ENCODE data around the gene GPRC5C. TPM values are rescaled to one million over a fixed set of nuclear protein-coding genes. Genes with fewer than 3 reads are reported as not detected.

Gene GPRC5C
- total and polyA plus RNA-seq, 2 of the 13 experiments (the other 11 are each of a cell fraction or from before 2014, with no cell fraction given): 85.6 to 300 TPM

DNA sequence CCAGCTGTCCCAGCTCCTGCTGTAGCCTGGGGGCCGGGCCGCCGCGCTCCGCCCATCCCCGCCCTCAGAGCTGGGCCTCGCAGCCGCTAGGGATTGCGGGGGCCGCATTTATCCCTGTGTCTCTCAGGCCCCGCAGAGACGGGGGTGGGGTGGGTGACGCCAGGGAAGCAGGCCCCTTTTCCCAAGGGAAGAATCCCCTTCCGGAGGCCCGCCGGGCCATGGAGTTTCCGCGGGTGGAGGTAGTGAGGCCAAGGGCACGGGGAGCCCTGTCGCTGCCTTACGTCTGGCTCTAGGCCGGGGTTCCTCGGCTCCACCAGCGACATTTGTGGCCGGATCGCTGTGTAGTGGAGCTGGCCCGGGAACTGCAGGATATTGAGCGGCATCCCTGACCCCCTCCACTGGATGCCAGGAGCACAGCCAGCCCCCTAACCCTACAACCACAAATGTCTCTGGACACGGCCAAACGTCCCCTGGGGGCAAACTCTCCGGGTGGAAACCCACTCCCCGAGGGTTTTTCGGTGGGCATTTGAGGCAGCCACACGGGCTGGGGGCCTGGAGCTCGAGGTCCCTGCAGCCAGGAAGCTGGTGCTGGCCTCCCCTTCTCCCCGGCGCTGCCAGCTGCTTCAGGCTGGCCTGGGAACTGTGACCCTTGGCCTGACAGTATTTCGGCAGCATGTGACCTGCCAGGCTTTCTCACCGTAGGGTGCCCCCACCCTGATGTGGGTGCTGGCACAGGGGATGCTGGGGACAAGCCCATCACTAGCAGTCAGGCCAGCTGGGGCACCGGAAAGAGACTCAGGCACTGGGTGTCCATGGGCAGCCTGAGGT lies 22.5 kb downstream of the GPRC5C start (continued):
- TF ChIP-seq ZNF274 (CRISPR knock-in tag; IDR thresholded peaks at IDR 0.05) (peak; percentile 80), RFX5 (IDR thresholded peaks at IDR 0.05; ENCODE audit: low read depth, low read length) (no peak), RCOR2 (CRISPR knock-in tag; IDR thresholded peaks at IDR 0.05) (0 out of 2 replicates have a peak, but pooled peaks have one; percentile 6), RBFOX2 (IDR thresholded peaks at IDR 0.05; ENCODE audit: low read depth, low read length) (peak; percentile 63), POGZ (CRISPR knock-in tag; IDR thresholded peaks at IDR 0.05) (peak; percentile 13; the same call in 1 of the 2 replicates), ZNF333 (CRISPR knock-in tag; IDR thresholded peaks at IDR 0.05; ENCODE audit: borderline replicate concordance) (peak; percentile 68; the same call in 1 of the 2 replicates), WIZ (CRISPR knock-in tag; IDR thresholded peaks at IDR 0.05) (peak; percentile 70; the same call in 1 of the 2 replicates), ZKSCAN5 (CRISPR knock-in tag; IDR thresholded peaks at IDR 0.05) (no peak), STAG1 (CRISPR knock-in tag; IDR thresholded peaks at IDR 0.05) (peak; percentile 30; the same call in 1 of the 2 replicates), NRL (CRISPR knock-in tag; IDR thresholded peaks at IDR 0.05; ENCODE audit: borderline replicate concordance) (no peak), PAF1 (CRISPR knock-in tag; IDR thresholded peaks at IDR 0.05) (no peak), KAT2B (IDR thresholded peaks at IDR 0.05; ENCODE audit: borderline replicate concordance, low read depth, low read length) (no peak), ZNF501 (CRISPR knock-in tag; IDR thresholded peaks at IDR 0.05) (peak; percentile 61; the same call in 1 of the 2 replicates), ZNF460 (CRISPR knock-in tag; IDR thresholded peaks at IDR 0.05; ENCODE audit: borderline replicate concordance) (no peak), MED8 (CRISPR knock-in tag; IDR thresholded peaks at IDR 0.05; ENCODE audit: insufficient replicate concordance) (peak; percentile 86), FIP1L1 (IDR thresholded peaks at IDR 0.05; ENCODE audit: borderline replicate concordance, insufficient read depth, low read depth, low read length) (no peak), RFXAP (CRISPR knock-in tag; IDR thresholded peaks at IDR 0.05; ENCODE audit: borderline replicate concordance) (peak; percentile 68; the same call in 1 of the 2 replicates), TBX2 (CRISPR knock-in tag; IDR thresholded peaks at IDR 0.05; ENCODE audit: borderline replicate concordance) (peak; percentile 43; the same call in 1 of the 2 replicates)
- TF ChIP-seq, protein P1, sequence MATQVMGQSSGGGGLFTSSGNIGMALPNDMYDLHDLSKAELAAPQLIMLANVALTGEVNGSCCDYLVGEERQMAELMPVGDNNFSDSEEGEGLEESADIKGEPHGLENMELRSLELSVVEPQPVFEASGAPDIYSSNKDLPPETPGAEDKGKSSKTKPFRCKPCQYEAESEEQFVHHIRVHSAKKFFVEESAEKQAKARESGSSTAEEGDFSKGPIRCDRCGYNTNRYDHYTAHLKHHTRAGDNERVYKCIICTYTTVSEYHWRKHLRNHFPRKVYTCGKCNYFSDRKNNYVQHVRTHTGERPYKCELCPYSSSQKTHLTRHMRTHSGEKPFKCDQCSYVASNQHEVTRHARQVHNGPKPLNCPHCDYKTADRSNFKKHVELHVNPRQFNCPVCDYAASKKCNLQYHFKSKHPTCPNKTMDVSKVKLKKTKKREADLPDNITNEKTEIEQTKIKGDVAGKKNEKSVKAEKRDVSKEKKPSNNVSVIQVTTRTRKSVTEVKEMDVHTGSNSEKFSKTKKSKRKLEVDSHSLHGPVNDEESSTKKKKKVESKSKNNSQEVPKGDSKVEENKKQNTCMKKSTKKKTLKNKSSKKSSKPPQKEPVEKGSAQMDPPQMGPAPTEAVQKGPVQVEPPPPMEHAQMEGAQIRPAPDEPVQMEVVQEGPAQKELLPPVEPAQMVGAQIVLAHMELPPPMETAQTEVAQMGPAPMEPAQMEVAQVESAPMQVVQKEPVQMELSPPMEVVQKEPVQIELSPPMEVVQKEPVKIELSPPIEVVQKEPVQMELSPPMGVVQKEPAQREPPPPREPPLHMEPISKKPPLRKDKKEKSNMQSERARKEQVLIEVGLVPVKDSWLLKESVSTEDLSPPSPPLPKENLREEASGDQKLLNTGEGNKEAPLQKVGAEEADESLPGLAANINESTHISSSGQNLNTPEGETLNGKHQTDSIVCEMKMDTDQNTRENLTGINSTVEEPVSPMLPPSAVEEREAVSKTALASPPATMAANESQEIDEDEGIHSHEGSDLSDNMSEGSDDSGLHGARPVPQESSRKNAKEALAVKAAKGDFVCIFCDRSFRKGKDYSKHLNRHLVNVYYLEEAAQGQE (IDR thresholded peaks at IDR 0.05; ENCODE audit: borderline replicate concordance in 1 of 2, low read depth in 1 of 2, low read length in 2 of 2): no peak
- TF ChIP-seq, protein P2, sequence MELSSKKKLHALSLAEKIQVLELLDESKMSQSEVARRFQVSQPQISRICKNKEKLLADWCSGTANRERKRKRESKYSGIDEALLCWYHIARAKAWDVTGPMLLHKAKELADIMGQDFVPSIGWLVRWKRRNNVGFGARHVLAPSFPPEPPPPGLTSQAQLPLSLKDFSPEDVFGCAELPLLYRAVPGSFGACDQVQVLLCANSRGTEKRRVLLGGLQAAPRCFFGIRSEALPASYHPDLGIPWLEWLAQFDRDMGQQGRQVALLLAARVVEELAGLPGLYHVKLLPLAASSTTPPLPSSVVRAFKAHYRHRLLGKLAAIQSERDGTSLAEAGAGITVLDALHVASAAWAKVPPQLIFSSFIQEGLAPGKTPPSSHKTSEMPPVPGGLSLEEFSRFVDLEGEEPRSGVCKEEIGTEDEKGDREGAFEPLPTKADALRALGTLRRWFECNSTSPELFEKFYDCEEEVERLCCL (CRISPR knock-in tag; IDR thresholded peaks at IDR 0.05; ENCODE audit: borderline replicate concordance): 0 out of 2 replicates have a peak, but pooled peaks have one; percentile 30
- TF ChIP-seq, protein P3, sequence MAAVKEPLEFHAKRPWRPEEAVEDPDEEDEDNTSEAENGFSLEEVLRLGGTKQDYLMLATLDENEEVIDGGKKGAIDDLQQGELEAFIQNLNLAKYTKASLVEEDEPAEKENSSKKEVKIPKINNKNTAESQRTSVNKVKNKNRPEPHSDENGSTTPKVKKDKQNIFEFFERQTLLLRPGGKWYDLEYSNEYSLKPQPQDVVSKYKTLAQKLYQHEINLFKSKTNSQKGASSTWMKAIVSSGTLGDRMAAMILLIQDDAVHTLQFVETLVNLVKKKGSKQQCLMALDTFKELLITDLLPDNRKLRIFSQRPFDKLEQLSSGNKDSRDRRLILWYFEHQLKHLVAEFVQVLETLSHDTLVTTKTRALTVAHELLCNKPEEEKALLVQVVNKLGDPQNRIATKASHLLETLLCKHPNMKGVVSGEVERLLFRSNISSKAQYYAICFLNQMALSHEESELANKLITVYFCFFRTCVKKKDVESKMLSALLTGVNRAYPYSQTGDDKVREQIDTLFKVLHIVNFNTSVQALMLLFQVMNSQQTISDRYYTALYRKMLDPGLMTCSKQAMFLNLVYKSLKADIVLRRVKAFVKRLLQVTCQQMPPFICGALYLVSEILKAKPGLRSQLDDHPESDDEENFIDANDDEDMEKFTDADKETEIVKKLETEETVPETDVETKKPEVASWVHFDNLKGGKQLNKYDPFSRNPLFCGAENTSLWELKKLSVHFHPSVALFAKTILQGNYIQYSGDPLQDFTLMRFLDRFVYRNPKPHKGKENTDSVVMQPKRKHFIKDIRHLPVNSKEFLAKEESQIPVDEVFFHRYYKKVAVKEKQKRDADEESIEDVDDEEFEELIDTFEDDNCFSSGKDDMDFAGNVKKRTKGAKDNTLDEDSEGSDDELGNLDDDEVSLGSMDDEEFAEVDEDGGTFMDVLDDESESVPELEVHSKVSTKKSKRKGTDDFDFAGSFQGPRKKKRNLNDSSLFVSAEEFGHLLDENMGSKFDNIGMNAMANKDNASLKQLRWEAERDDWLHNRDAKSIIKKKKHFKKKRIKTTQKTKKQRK (IDR thresholded peaks at IDR 0.05; ENCODE audit: low read length): no peak

Measured in HepG2 (cell line).